ENCODE measurements around the gene CDH24. TPM values are rescaled to one million over a fixed set of nuclear protein-coding genes. Genes with fewer than 3 reads are reported as not detected.

CDH24 gene
- total and polyA plus RNA-seq, 9 of the 15 experiments (the other 6 are each of a cell fraction or from before 2014, with no cell fraction given): 0.04 to 16.2 (median 4.9) TPM

DNA sequence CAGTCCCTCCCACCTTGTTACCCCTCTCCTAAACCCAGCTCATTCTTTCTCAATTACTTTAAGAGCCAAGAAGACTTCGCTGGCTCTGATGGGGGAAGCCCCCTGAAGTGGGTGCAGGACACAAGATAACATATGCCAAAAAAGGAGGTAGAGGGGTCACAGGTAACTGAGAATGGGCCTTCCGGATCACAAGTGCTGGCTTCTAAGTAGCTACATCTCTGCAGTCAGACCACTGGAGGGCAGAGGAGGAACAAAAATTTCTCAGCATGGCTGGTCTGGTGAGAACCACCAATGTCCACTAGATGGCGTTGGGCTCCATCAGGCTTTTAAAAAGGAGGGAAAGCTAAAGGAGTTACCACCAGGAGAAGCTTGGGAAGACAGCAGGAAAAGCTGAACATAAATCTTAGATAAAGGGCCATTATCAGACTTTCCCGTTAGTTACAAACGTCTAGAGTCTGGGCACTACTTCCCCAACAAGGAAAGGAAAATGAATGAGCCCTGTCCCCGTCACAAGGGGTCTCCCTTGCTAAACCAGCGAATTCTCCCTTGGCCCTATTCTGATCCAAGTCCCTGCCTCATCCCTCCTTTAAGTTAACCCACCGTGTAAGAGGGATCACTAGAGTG is 11.6 kb upstream of the CDH24 start (continued):
- peak; percentile 66 for TF ChIP-seq TEAD4 (IDR thresholded peaks at IDR 0.05; ENCODE audit: low read length)
- TF ChIP-seq TEAD4 (CRISPR knock-in tag; IDR thresholded peaks at IDR 0.05; ENCODE audit: borderline replicate concordance): no peak
- TF ChIP-seq, protein P1, sequence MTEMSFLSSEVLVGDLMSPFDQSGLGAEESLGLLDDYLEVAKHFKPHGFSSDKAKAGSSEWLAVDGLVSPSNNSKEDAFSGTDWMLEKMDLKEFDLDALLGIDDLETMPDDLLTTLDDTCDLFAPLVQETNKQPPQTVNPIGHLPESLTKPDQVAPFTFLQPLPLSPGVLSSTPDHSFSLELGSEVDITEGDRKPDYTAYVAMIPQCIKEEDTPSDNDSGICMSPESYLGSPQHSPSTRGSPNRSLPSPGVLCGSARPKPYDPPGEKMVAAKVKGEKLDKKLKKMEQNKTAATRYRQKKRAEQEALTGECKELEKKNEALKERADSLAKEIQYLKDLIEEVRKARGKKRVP (CRISPR knock-in tag; IDR thresholded peaks at IDR 0.05): no peak
- no peak for TF ChIP-seq CC2D1A (IDR thresholded peaks at IDR 0.05)
- TF ChIP-seq NFE2 (IDR thresholded peaks at IDR 0.05; ENCODE audit: low read depth): no peak
- no peak for TF ChIP-seq ZNF41 (CRISPR knock-in tag; conservative IDR thresholded peaks at IDR 0.05)
- no peak for TF ChIP-seq JUNB (CRISPR knock-in tag; conservative IDR thresholded peaks at IDR 0.05)
- TF ChIP-seq, protein P2, sequence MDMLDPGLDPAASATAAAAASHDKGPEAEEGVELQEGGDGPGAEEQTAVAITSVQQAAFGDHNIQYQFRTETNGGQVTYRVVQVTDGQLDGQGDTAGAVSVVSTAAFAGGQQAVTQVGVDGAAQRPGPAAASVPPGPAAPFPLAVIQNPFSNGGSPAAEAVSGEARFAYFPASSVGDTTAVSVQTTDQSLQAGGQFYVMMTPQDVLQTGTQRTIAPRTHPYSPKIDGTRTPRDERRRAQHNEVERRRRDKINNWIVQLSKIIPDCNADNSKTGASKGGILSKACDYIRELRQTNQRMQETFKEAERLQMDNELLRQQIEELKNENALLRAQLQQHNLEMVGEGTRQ (CRISPR knock-in tag; IDR thresholded peaks at IDR 0.05): no peak
- TF ChIP-seq PURB (CRISPR knock-in tag; IDR thresholded peaks at IDR 0.05; ENCODE audit: low read depth): no peak
- no peak for TF ChIP-seq TCF3 (CRISPR knock-in tag; IDR thresholded peaks at IDR 0.05)
- no peak for TF ChIP-seq CAMTA2 (CRISPR knock-in tag; conservative IDR thresholded peaks at IDR 0.05)
- TF ChIP-seq, protein P3, sequence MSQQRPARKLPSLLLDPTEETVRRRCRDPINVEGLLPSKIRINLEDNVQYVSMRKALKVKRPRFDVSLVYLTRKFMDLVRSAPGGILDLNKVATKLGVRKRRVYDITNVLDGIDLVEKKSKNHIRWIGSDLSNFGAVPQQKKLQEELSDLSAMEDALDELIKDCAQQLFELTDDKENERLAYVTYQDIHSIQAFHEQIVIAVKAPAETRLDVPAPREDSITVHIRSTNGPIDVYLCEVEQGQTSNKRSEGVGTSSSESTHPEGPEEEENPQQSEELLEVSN (IDR thresholded peaks at IDR 0.05; ENCODE audit: borderline replicate concordance in 1 of 2, extremely low read depth in 1 of 2, insufficient read depth in 1 of 2, insufficient read length in 1 of 2, low read depth in 1 of 2, low read length in 1 of 2, poor library complexity in 1 of 2, severe bottlenecking in 1 of 2): peak; percentile 33 to 61
- TF ChIP-seq, protein P4, sequence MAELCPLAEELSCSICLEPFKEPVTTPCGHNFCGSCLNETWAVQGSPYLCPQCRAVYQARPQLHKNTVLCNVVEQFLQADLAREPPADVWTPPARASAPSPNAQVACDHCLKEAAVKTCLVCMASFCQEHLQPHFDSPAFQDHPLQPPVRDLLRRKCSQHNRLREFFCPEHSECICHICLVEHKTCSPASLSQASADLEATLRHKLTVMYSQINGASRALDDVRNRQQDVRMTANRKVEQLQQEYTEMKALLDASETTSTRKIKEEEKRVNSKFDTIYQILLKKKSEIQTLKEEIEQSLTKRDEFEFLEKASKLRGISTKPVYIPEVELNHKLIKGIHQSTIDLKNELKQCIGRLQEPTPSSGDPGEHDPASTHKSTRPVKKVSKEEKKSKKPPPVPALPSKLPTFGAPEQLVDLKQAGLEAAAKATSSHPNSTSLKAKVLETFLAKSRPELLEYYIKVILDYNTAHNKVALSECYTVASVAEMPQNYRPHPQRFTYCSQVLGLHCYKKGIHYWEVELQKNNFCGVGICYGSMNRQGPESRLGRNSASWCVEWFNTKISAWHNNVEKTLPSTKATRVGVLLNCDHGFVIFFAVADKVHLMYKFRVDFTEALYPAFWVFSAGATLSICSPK (IDR thresholded peaks at IDR 0.05; ENCODE audit: borderline replicate concordance): no peak
- TF ChIP-seq HEY1 (CRISPR knock-in tag; IDR thresholded peaks at IDR 0.05; ENCODE audit: borderline replicate concordance): no peak
- no peak for TF ChIP-seq ZNF766 (CRISPR knock-in tag; conservative IDR thresholded peaks at IDR 0.05)
- TF ChIP-seq, protein P5, sequence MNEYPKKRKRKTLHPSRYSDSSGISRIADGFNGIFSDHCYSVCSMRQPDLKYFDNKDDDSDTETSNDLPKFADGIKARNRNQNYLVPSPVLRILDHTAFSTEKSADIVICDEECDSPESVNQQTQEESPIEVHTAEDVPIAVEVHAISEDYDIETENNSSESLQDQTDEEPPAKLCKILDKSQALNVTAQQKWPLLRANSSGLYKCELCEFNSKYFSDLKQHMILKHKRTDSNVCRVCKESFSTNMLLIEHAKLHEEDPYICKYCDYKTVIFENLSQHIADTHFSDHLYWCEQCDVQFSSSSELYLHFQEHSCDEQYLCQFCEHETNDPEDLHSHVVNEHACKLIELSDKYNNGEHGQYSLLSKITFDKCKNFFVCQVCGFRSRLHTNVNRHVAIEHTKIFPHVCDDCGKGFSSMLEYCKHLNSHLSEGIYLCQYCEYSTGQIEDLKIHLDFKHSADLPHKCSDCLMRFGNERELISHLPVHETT (CRISPR knock-in tag; conservative IDR thresholded peaks at IDR 0.05 in 1 of 2, IDR thresholded peaks at IDR 0.05 in 1 of 2): no peak
- TF ChIP-seq ZNF133 (CRISPR knock-in tag; IDR thresholded peaks at IDR 0.05): no peak
- TF ChIP-seq PRPF4 (IDR thresholded peaks at IDR 0.05; ENCODE audit: insufficient read depth, low read depth, low read length, poor library complexity, severe bottlenecking): no peak
- TF ChIP-seq RFX5 (IDR thresholded peaks at IDR 0.05; ENCODE audit: low read depth, low read length): no peak
- TF ChIP-seq ATF7 (IDR thresholded peaks at IDR 0.05): no peak
- no peak for TF ChIP-seq ETV6 (IDR thresholded peaks at IDR 0.05; ENCODE audit: borderline replicate concordance in 1 of 2, low read depth in 2 of 2, low read length in 1 of 2)
- no peak for TF ChIP-seq ETV6 (CRISPR knock-in tag; IDR thresholded peaks at IDR 0.05; ENCODE audit: borderline replicate concordance)
- TF ChIP-seq MAFK (IDR thresholded peaks at IDR 0.05; ENCODE audit: low read length): no peak
